HG02571 (cell line): Measurements from ENCODE around the gene CLASP1.
"Not testable (repeated sequence)": the region's sequence is repeated elsewhere in the genome, so short reads cannot be mapped to it uniquely, and the experiment has no call there.

Source experiments
- ATAC-seq: cut with Tn5 transposase; IDR thresholded peaks from one replicate; pipeline ENCODE4 v1.9.1; 2021; ENCODE audit warnings: mild to moderate bottlenecking, moderate library complexity; ENCODE audit not compliant: unreplicated experiment

The CLASP1 gene

DNA sequence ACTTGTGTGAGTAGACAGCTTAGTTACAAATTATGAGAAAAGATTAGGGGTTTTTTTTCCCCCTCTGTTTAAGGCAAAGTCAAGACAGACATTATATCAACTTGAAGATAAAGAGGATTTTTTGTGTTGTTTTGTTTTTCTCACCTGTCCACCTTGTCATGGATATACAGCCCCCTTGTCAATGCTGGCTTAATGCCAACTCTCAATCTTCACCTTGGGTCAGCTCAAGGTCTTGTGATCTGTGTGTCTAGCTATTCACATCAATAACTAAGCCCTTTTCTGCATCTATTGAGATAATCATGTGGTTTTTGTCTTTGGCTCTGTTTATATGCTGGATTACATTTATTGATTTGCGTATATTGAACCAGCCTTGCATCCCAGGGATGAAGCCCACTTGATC, 211.0 kb downstream of the CLASP1 start:
- not testable (repeated sequence) for ATAC-seq

- ATAC-seq, result no peak
These were observed 212.3 kb downstream of the CLASP1 start for GRCh38 chr2:121436918-121437317.

DNA sequence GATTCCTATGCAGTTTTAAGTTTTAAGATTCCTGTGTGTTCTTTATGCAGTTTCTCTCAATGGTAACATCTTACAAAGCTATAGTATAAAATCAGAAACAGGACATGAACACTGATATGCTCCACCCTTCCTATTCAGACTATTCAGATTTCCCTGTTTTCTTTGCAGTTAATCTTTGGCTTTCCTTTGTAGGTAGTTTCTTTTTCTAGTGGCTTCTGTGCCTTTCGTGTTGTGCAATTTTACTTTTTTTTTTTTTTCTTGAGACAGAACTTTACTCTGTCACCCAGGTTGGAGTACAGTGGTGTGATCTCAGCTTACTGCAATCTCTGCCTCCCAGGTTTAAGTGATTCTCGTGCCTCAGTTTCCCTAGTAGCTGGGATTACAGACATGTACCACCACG, 213.5 kb downstream of the CLASP1 start:
- no peak for ATAC-seq

DNA sequence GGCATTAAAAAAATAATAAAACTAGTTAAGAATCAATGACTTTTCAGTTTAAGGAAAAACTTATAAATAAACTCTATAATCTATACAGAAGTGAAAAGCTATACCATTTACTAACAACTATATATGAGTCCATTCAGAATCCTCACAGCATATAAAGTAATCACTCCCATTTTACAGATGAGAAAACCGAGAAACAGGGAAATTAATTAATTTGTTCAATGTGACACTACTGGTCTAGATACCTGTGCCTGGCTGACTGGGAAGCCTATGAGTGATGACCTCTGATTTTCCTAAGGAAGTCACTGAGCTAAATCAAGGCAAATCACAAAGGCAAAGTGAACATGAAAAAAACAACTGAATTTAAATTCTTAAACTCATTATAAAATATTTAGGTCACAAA, 218.0 kb downstream of the CLASP1 start:
- no peak for ATAC-seq

- ATAC-seq, result no peak
These were observed 219.2 kb downstream of the CLASP1 start for GRCh38 chr2:121429927-121430520.

DNA sequence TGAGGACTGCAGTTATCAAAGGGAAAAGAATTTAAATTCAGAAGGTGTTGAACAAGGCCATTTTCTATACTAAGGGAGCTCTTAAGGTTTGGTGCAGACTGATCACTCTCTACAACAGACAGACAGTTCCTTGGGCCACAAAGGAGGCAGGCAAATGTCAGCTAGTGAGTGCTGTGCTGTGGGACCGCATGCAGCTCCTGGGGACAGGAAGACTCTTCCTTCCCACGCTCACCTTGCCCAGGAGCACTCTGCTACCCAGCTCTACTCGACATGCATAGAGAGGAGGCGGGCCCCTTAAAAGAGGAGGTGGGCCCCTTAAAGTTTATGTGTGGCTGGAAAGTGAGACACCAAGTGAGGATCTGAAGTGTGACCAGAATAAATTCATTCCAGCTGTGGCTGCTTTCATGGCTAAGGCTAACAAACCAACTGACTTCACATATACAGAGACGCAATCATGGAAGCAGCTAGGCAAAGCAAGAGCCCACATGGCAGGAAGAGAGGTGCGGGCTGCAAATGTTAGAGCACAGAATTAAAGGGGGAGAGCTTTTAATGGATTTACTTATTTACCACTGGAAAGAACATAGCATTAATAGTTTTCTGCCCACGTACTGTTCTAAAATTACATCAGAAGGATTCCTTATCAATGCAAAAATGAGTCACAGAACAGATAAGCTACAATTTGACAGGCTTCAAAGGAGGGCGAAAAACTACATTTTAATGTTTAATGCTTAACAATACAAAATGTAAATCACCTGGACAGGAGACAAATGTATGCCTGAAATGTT, 220.0 kb downstream of the CLASP1 start:
- no peak for ATAC-seq

DNA sequence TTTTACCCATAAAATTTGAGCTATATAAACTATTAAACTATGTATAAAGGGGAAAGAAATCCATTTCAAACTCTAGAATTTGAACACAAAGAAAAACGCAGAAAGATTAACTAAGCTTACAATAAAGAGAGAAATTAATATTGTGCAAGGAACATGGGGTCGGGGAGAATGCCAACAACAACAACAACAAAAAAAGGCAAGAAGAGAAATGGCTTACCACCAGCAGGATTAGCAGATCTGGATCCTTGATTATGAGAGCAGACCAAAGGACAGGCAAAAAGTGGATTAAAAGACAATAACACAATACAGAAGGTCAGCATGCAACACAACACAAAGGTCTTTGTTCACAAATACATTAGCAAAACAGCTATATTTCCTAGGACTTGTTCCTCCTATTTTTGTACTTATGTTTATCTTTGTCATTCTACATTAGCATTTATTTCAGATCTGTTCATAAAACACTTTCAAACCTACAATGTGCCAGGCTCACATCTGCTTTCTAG, 222.0 kb downstream of the CLASP1 start:
- no peak for ATAC-seq

- no peak for ATAC-seq
These were observed 228.8 kb downstream of the CLASP1 start for GRCh38 chr2:121420486-121420885.

GRCh38 chr2:121419081-121419699, 230.1 kb downstream of the CLASP1 start:
- ATAC-seq, result no peak

GRCh38 chr2:121418494-121419058, 230.7 kb downstream of the CLASP1 start:
- no peak for ATAC-seq

DNA sequence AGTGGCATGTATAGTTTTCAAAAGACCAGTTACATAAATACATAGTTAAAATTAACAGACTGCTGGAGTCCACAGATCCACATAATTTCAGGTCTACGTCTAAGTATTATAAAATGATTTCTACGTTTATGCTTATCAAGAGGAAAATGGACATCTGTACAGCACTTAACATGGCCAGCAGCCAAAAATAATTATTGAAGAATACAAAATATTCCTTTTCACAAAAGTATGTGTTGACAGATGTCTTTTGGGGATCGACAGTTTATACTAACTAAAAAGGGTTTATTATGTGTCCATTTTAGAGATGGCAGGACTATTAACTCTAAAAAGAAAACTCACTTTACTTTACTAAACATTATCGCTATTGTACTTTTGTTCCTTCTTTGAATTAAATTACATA, 231.4 kb downstream of the CLASP1 start:
- ATAC-seq, result no peak

GRCh38 chr2:121415727-121416126, 233.5 kb downstream of the CLASP1 start:
- ATAC-seq, result no peak

GRCh38 chr2:121412349-121412748, 236.9 kb downstream of the CLASP1 start:
- ATAC-seq, result no peak

DNA sequence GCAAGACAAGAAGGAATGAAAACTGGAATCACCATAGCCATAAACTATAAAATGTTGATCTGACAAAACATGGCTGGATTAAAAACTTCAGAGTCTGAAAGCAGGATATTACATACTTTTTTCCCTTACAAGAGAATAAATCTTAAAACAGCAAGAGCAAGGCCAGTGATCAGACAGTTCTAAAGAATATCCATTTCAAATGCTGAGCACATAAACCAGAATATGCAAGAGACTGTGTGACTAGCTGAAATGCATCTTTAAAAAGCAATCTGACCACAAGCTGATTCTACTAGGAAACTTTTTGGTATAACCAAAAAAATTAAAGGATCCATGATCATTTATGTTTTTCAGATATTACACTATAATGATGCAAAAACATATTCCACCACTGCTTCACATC, 239.3 kb downstream of the CLASP1 start:
- ATAC-seq, result no peak

- no peak for ATAC-seq
These were observed 239.9 kb downstream of the CLASP1 start for GRCh38 chr2:121409388-121409787.

GRCh38 chr2:121408641-121409040, 240.6 kb downstream of the CLASP1 start:
- ATAC-seq, result no peak

- ATAC-seq, result no peak
These were observed 244.0 kb downstream of the CLASP1 start for GRCh38 chr2:121405233-121405632.

- no peak for ATAC-seq
These were observed 249.1 kb downstream of the CLASP1 start for GRCh38 chr2:121400201-121400600.

- ATAC-seq, result no peak
These were observed 250.4 kb downstream of the CLASP1 start for GRCh38 chr2:121398853-121399252.

GRCh38 chr2:121390082-121390692, 259.1 kb downstream of the CLASP1 start:
- ATAC-seq, result no peak

DNA sequence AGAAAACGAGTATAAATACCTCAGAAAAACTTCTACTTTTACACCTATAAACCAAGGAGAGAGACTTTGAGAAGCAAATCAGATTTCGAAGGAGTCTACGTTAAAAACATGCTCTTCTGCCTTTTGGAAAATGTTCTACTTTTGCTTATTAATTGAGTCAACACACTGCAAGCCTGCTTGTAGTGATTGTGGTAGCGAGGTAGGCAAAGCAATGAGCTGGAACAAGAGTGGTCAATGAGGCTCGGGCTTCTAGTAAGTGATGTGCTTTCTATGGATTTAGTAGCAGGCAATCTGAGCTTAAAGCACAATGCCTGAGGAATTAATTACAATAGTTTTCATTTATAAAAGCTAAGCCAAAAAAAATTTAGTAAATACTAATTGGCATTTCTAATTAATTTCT, 260.9 kb downstream of the CLASP1 start:
- ATAC-seq, result no peak
